Astrocyte (in vitro differentiated cells and primary cell): ENCODE results near the gene OPRL1.

ENCODE experiments used
- EZH2 ChIP-seq: IDR thresholded peaks from 2 replicates; pipeline ENCODE4 v1.6.1; 2012; ENCODE audit warnings: mild to moderate bottlenecking, low read length, inconsistent platforms; ENCODE audit not compliant: insufficient read depth
- TF ChIP-seq, protein P1 (sequence below): IDR thresholded peaks from 2 replicates; pipeline ENCODE4 v1.5.1; 2011; ENCODE audit warnings: low read depth, mild to moderate bottlenecking, inconsistent platforms, low read length, moderate library complexity; ENCODE audit not compliant: insufficient read depth

DNA sequence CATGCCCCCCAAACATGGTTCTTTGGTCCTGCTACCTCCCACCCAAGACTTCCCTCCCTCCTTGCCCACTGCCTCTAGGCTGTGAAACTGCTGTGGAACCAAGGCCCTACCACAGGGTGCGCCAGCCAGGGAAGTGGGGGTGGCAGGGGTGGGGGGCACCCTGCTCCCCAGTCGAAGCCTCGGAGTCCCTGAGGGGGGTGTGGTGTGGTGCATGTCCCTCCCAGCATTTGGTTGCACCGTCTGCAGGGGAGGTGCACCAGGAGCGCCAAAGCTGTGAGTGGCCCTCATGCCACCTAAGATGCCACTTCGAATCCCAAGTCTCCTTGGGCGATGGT is 2.4 kb upstream of the OPRL1 start:
- TF ChIP-seq, protein P1, sequence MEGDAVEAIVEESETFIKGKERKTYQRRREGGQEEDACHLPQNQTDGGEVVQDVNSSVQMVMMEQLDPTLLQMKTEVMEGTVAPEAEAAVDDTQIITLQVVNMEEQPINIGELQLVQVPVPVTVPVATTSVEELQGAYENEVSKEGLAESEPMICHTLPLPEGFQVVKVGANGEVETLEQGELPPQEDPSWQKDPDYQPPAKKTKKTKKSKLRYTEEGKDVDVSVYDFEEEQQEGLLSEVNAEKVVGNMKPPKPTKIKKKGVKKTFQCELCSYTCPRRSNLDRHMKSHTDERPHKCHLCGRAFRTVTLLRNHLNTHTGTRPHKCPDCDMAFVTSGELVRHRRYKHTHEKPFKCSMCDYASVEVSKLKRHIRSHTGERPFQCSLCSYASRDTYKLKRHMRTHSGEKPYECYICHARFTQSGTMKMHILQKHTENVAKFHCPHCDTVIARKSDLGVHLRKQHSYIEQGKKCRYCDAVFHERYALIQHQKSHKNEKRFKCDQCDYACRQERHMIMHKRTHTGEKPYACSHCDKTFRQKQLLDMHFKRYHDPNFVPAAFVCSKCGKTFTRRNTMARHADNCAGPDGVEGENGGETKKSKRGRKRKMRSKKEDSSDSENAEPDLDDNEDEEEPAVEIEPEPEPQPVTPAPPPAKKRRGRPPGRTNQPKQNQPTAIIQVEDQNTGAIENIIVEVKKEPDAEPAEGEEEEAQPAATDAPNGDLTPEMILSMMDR, result no peak
- TF ChIP-seq EZH2, result no peak
